ENCODE data around the gene CPSF3.

Gene CPSF3

GRCh38 chr2:9451231-9451630, 27.8 kb downstream of the CPSF3 start (continued):
- TF ChIP-seq WT1 (tag by site-specific recombination; IDR thresholded peaks at IDR 0.05), result no peak
- no peak for TF ChIP-seq ZNF521 (tag by site-specific recombination; IDR thresholded peaks at IDR 0.05)
- no peak for TF ChIP-seq ZNF76 (tag by site-specific recombination; IDR thresholded peaks at IDR 0.05; ENCODE audit: borderline replicate concordance, low read depth)
- TF ChIP-seq ZNF148 (tag by site-specific recombination; IDR thresholded peaks at IDR 0.05; ENCODE audit: borderline replicate concordance), result no peak
- TF ChIP-seq FEZF1 (tag by site-specific recombination; IDR thresholded peaks at IDR 0.05), result no peak
- TF ChIP-seq KLF1 (tag by site-specific recombination; IDR thresholded peaks at IDR 0.05), result no peak
- no peak for TF ChIP-seq SP3 (tag by site-specific recombination; IDR thresholded peaks at IDR 0.05)

DNA sequence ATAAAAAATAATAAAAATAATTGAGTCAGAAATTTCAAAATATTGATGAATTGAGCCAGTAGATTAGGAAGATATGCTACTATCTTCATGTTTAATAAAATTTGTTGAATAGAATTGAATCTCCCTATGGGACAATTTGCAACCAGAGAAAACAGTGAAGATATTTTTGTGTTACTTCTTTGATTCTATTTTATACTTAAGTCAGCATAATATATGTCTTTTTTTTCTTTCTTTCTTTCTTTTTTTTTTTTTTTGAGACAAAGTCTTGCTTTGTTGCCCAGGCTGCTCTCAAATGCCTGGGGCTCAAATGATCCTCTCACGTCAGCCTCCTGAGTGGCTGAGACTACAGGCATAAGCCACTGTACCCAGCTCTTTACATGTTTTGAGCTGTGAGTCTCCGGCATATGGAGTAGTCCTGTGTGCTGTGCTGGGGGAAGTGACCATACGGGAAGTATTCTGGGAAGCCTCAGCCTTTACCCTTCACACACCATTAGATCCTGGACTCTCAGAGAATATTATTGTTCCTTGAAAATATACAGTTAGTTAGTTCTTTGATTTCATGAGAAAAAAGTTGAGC, 37.1 kb downstream of the CPSF3 start:
- ChIA-PET CTCF (interaction anchor here (0.7 kb wide), 1 partner anchor 112 kb away, joined by 3 read pairs; no protein-coding TSS in a partner anchor), POLR2A (no interaction called here)
- Histone ChIP-seq H3K9me3 (ENCODE audit: control insufficient read depth, insufficient read depth, low read depth, low read length) (no peaks in the 10 kb centered on the region), H3K4me1 (ENCODE audit: control insufficient read depth, insufficient read depth, low read length) (no peaks in the 10 kb centered on the region), H3K27ac (ENCODE audit: extremely low read depth, low read depth, low read length) (no peak overlapping the region), H3K36me3 (ENCODE audit: control insufficient read depth in 2 of 2, insufficient read depth in 1 of 2, low read length in 2 of 2) (peaks cover 55 to 78% of the 10 kb centered on the region in 2 experiments), H3K4me3 (ENCODE audit: low read depth, low read length) (no peak overlapping the region)
- TF ChIP-seq ZNF146 (tag by site-specific recombination; IDR thresholded peaks at IDR 0.05), result no peak
- TF ChIP-seq PRDM10 (tag by site-specific recombination; IDR thresholded peaks at IDR 0.05), result no peak

DNA sequence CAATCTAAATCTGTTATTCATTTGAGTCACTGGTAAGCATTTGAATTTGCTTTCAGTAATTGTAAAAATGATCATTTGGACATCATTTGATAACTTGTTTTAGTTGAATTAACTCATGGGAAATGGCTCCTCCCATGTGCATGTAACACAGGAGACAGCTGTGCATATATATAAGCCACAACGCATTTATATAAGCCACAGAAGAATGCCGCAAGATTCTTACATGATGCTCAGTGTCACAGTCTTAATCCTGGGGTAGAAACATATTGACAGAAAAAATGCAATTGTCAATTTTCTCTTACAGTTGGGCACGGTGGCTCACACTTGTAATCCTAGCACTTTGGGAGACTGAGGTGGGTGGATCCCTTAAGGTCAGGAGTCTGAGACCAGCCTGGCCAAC, 37.6 kb downstream of the CPSF3 start:
- ChIA-PET POLR2A (no interaction called here), CTCF (no interaction called here)
- Histone ChIP-seq H3K27ac (ENCODE audit: extremely low read depth, low read depth, low read length) (no peak overlapping the region), H3K9me3 (ENCODE audit: control insufficient read depth, insufficient read depth, low read depth, low read length) (no peaks in the 10 kb centered on the region), H3K4me1 (ENCODE audit: control insufficient read depth, insufficient read depth, low read length) (no peaks in the 10 kb centered on the region), H3K36me3 (ENCODE audit: control insufficient read depth in 2 of 2, insufficient read depth in 1 of 2, low read length in 2 of 2) (peaks cover 50 to 80% of the 10 kb centered on the region in 2 experiments), H3K4me3 (ENCODE audit: low read depth, low read length) (no peak overlapping the region)
- no peak for TF ChIP-seq ZNF350 (tag by site-specific recombination; IDR thresholded peaks at IDR 0.05)
- no peak for TF ChIP-seq ZNF211 (tag by site-specific recombination; IDR thresholded peaks at IDR 0.05; ENCODE audit: low read depth)
- TF ChIP-seq GLIS1 (tag by site-specific recombination; IDR thresholded peaks at IDR 0.05), result no peak
- no peak for TF ChIP-seq ZNF19 (tag by site-specific recombination; IDR thresholded peaks at IDR 0.05; ENCODE audit: low read depth)
- no peak for TF ChIP-seq ZNF174 (tag by site-specific recombination; IDR thresholded peaks at IDR 0.05)
- TF ChIP-seq ZNF626 (tag by site-specific recombination; IDR thresholded peaks at IDR 0.05), result no peak
- TF ChIP-seq, protein P1, sequence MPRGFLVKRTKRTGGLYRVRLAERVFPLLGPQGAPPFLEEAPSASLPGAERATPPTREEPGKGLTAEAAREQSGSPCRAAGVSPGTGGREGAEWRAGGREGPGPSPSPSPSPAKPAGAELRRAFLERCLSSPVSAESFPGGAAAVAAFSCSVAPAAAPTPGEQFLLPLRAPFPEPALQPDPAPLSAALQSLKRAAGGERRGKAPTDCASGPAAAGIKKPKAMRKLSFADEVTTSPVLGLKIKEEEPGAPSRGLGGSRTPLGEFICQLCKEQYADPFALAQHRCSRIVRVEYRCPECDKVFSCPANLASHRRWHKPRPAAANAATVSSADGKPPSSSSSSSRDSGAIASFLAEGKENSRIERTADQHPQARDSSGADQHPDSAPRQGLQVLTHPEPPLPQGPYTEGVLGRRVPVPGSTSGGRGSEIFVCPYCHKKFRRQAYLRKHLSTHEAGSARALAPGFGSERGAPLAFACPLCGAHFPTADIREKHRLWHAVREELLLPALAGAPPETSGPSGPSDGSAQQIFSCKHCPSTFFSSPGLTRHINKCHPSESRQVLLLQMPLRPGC (tag by site-specific recombination; IDR thresholded peaks at IDR 0.05), result no peak
